ENCODE measurements around the gene NTHL1. TPM values are rescaled to one million over a fixed set of nuclear protein-coding genes. Genes with fewer than 3 reads are reported as not detected.

Gene NTHL1
- total and polyA plus RNA-seq, 9 of the 15 experiments (the other 6 are each of a cell fraction or from before 2014, with no cell fraction given): 1.1 to 58.8 (median 17.6) TPM

- TF ChIP-seq, protein P1, sequence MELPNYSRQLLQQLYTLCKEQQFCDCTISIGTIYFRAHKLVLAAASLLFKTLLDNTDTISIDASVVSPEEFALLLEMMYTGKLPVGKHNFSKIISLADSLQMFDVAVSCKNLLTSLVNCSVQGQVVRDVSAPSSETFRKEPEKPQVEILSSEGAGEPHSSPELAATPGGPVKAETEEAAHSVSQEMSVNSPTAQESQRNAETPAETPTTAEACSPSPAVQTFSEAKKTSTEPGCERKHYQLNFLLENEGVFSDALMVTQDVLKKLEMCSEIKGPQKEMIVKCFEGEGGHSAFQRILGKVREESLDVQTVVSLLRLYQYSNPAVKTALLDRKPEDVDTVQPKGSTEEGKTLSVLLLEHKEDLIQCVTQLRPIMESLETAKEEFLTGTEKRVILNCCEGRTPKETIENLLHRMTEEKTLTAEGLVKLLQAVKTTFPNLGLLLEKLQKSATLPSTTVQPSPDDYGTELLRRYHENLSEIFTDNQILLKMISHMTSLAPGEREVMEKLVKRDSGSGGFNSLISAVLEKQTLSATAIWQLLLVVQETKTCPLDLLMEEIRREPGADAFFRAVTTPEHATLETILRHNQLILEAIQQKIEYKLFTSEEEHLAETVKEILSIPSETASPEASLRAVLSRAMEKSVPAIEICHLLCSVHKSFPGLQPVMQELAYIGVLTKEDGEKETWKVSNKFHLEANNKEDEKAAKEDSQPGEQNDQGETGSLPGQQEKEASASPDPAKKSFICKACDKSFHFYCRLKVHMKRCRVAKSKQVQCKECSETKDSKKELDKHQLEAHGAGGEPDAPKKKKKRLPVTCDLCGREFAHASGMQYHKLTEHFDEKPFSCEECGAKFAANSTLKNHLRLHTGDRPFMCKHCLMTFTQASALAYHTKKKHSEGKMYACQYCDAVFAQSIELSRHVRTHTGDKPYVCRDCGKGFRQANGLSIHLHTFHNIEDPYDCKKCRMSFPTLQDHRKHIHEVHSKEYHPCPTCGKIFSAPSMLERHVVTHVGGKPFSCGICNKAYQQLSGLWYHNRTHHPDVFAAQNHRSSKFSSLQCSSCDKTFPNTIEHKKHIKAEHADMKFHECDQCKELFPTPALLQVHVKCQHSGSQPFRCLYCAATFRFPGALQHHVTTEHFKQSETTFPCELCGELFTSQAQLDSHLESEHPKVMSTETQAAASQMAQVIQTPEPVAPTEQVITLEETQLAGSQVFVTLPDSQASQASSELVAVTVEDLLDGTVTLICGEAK (IDR thresholded peaks at IDR 0.05): no peak; the same call in 1 of the 2 replicates
- TF ChIP-seq, protein P1 (CRISPR knock-in tag; IDR thresholded peaks at IDR 0.05): no peak
- TF ChIP-seq HNRNPLL (IDR thresholded peaks at IDR 0.05; ENCODE audit: low read depth, low read length, poor library complexity, severe bottlenecking) (peak; percentile 30), SREBF2 (CRISPR knock-in tag; IDR thresholded peaks at IDR 0.05) (no peak), MAX (CRISPR knock-in tag; IDR thresholded peaks at IDR 0.05) (peak; percentile 96), RBFOX2 (IDR thresholded peaks at IDR 0.05; ENCODE audit: low read depth, low read length) (peak; percentile 81), SIN3A (IDR thresholded peaks at IDR 0.05; ENCODE audit: borderline replicate concordance in 2 of 2, control insufficient read depth in 1 of 2, low read depth in 2 of 2, low read length in 2 of 2) (peak; percentile 71 to 74; a peak in 3 of 4 replicates), HOXB6 (CRISPR knock-in tag; IDR thresholded peaks at IDR 0.05; ENCODE audit: borderline replicate concordance) (no peak), ZNF589 (CRISPR knock-in tag; IDR thresholded peaks at IDR 0.05; ENCODE audit: low read depth) (0 out of 2 replicates have a peak, but pooled peaks have one; percentile 42), CAMTA2 (CRISPR knock-in tag; conservative IDR thresholded peaks at IDR 0.05) (no peak), GTF2B (IDR thresholded peaks at IDR 0.05; ENCODE audit: extremely low read depth, insufficient read length) (no peak), ZNF197 (CRISPR knock-in tag; IDR thresholded peaks at IDR 0.05; ENCODE audit: low read depth) (no peak)
- TF ChIP-seq, protein P2, sequence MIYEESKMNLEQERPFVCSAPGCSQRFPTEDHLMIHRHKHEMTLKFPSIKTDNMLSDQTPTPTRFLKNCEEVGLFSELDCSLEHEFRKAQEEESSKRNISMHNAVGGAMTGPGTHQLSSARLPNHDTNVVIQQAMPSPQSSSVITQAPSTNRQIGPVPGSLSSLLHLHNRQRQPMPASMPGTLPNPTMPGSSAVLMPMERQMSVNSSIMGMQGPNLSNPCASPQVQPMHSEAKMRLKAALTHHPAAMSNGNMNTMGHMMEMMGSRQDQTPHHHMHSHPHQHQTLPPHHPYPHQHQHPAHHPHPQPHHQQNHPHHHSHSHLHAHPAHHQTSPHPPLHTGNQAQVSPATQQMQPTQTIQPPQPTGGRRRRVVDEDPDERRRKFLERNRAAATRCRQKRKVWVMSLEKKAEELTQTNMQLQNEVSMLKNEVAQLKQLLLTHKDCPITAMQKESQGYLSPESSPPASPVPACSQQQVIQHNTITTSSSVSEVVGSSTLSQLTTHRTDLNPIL (CRISPR knock-in tag; IDR thresholded peaks at IDR 0.05): no peak
These were observed 55.5 kb downstream of the NTHL1 start (continued) for GRCh38 chr16:1991948-1992703.

Measured in K562 (cell line).